ENCODE results near the gene CYP4F22.

DNA sequence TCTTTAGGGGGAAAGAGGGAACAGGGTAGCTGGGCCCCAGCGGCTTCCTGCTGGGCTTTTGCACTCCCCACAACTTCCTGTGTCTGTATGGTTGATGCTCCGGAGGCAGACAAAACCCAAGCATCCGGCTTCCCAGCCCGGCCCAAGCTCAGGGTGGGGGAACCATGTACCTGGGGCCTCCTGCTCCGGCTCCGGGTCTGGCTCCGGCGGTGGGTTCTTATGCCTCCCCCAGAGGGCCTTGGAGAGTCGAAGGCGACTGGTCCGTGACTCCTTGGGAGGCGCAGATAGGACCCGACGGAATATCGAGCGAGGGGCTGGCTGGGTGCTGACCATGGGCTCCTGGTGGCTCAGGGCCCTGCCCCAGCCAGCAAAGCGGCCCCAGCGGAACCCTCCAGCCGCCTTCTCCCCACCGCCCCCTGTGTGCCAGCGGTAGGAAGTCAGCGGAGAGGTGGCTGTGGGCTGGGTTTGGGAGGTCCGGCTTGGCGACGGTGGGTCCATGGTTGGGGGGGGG is 44.4 kb upstream of the CYP4F22 start:
- TF ChIP-seq GATA2 (IDR thresholded peaks at IDR 0.05; ENCODE audit: low read depth, low read length): no peak
- no peak for TF ChIP-seq GATA3 (IDR thresholded peaks at IDR 0.05; ENCODE audit: low read depth, low read length)
